ENCODE data around the gene TMEM232. TPM values are rescaled to one million over a fixed set of nuclear protein-coding genes. Genes with fewer than 3 reads are reported as not detected.
A peak's percentile ranks its signal among the peaks of the same experiment; 100 is the strongest.

Gene TMEM232
- total and polyA plus RNA-seq, 9 of the 15 experiments (the other 6 are each of a cell fraction or from before 2014, with no cell fraction given): 0.09 to 2.2 (median 0.41) TPM

GRCh38 chr5:110542949-110543348 is 183.5 kb downstream of the TMEM232 start:
- DNase-seq (ENCODE audit: extremely low read depth in 1 of 4, low spot score in 3 of 4) (no peak), ATAC-seq (no peak), FAIRE-seq (no peak)
- Histone ChIP-seq H3K9ac (ENCODE audit: insufficient read depth in 1 of 2, low read depth in 2 of 2, low read length in 2 of 2) (no peak overlapping the region), H3K36me3 (ENCODE audit: control insufficient read depth, insufficient read depth, low read length) (no peaks in the 10 kb centered on the region), H4K20me1 (replicated peaks; ENCODE audit: control insufficient read depth, insufficient read depth, low read length) (no peaks in the 10 kb centered on the region), H3K9me1 (ENCODE audit: control insufficient read depth, insufficient read depth, low read length) (no peaks in the 10 kb centered on the region), H3K4me3 (no peak overlapping the region), H3K79me2 (ENCODE audit: control insufficient read depth, insufficient read depth, low read length) (no peaks in the 10 kb centered on the region), H3K9me3 (replicated peaks; ENCODE audit: control insufficient read depth, insufficient read depth, low read depth, low read length) (no peaks in the 10 kb centered on the region), H3K4me2 (ENCODE audit: insufficient read depth, low read length) (no peak overlapping the region), H2AFZ (ENCODE audit: low read depth, low read length) (no peak overlapping the region), H3K27me3 (ENCODE audit: control insufficient read depth in 2 of 2, insufficient read depth in 2 of 2, low read length in 2 of 2) (no peaks in the 10 kb centered on the region), H3K4me1 (replicated peaks in 1 of 2; ENCODE audit: control insufficient read depth in 2 of 2, insufficient read depth in 2 of 2, low read length in 2 of 2) (no peaks in the 10 kb centered on the region), H3K27ac (ENCODE audit: extremely low read depth, low read depth, low read length) (no peak overlapping the region)
- 0 out of 2 replicates have a peak, but pooled peaks have one; percentile 18 for TF ChIP-seq POLR2H (tag; IDR thresholded peaks at IDR 0.05; ENCODE audit: low read depth)
- TF ChIP-seq ATF7 (IDR thresholded peaks at IDR 0.05): no peak
- peak; percentile 92 for TF ChIP-seq ATF4 (CRISPR knock-in tag; IDR thresholded peaks at IDR 0.05)
- peak; percentile 70; the same call in 1 of the 2 replicates for TF ChIP-seq ZSCAN32 (CRISPR knock-in tag; IDR thresholded peaks at IDR 0.05)
- TF ChIP-seq TRIM24 (IDR thresholded peaks at IDR 0.05): no peak
- no peak for TF ChIP-seq CEBPG (CRISPR knock-in tag; IDR thresholded peaks at IDR 0.05)
- TF ChIP-seq CEBPG (tag; conservative IDR thresholded peaks at IDR 0.05 in 1 of 2, IDR thresholded peaks at IDR 0.05 in 1 of 2): peak in 1 of 2 experiments; percentile 45; a peak in 1 of 4 replicates
- in situ Hi-C loops (cut with MboI): no loop called here
- intact Hi-C loops (cut with micrococcal nuclease): no loop called here
- no TSS peak for BruUV-seq (replicated peaks)
- ChIA-PET POLR2A (no interaction called here), CTCF (ENCODE audit: low intra/inter-chr PET ratio) (no interaction called here)
- WGBS (ENCODE audit: insufficient coverage, low coverage, missing lambda C conversion rate): 0% methylated on average over 3 of the region's 3 CpGs
